ENCODE data around the gene TMEM30A. TPM values are rescaled to one million over a fixed set of nuclear protein-coding genes. Genes with fewer than 3 reads are reported as not detected.

TMEM30A gene
- total and polyA plus RNA-seq, 12 donors, result 28.7 to 68.0 (median 51.0) TPM

DNA sequence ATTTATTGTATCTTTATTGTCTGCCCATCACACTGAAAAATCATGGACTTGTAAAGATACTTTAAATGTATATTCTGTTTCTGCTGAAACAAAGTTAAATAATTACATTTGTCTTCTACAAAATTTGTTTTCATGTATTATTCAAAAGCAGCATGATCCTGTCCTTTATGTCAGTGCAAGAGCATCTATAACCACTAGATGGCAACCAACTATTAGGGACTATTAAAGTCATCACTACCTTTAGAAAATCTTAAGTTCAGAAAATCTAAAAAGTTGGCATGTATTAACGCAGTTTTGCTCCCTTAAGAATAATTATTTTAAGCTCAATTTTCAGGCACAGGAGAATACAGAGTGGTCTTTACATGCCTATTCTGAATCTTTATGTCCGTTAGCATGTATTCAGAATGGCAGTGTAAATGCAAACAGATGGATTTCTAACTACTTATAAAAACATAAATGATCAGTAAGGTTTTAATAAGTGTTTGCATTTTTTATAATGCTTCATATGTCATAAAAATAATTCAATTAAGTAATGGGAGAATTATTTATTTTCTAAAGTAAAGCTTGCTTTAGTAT is 17.8 kb downstream of the TMEM30A start:
- intact Hi-C loops (cut with DNase I), result loop anchor here in 7 of 10 donors (1.0 to 5.0 kb wide), 8 partner anchors 235 to 260 kb away; no protein-coding TSS in a partner anchor
- no peaks in the 10 kb centered on the region for H3K27me3 ChIP-seq
- H3K9me3 ChIP-seq, result no peaks in the 10 kb centered on the region
- TF ChIP-seq CTCF (IDR thresholded peaks at IDR 0.05), result peak; percentile 73 to 92 (median 84)
- ATAC-seq, result peak in 7 of 8 donors; percentile 66 to 80 (median 70)
- H3K36me3 ChIP-seq, result peaks cover 0 to 48% (median 13%) of the 10 kb centered on the region in 9 donors
- no peak for DNase-seq
- WGBS, 2 donors, result 49 to 54% methylated on average over 2 of the region's 2 CpGs
- no peak overlapping the region for H3K27ac ChIP-seq
- H3K4me1 ChIP-seq, result peaks cover 3 to 39% (median 25%) of the 10 kb centered on the region in 9 donors
- H3K4me3 ChIP-seq, result no peak overlapping the region

DNA sequence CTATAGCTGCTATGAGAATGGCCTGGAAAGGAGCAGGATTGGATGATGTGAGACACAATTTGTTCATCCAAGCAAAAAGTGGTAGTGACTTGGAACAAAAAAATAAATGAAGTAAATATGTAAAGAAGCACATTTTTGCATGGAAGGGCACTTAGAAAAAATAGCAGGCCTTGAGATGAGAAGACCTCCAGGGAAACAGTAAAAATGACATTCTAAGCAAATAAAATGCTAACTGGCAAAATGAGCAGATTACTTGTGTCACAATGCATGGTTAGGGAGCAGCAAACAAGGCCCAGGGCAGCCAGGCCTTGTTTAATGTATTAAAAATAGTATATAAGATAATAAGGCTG is 21.2 kb downstream of the TMEM30A start:
- Histone ChIP-seq H3K4me1 (peaks cover 3 to 26% (median 18%) of the 10 kb centered on the region in 9 donors), H3K27me3 (no peaks in the 10 kb centered on the region), H3K4me3 (no peak overlapping the region), H3K27ac (no peak overlapping the region), H3K36me3 (peaks cover 0 to 82% (median 36%) of the 10 kb centered on the region in 9 donors), H3K9me3 (no peaks in the 10 kb centered on the region)
- TF ChIP-seq CTCF (IDR thresholded peaks at IDR 0.05), result no peak
- intact Hi-C loops (cut with DNase I), result no loop called here
- DNase-seq, result no peak
- no peak for ATAC-seq

GRCh38 chr6:75262716-75263400 is 21.7 kb downstream of the TMEM30A start:
- intact Hi-C loops (cut with DNase I), result no loop called here
- no peak for TF ChIP-seq CTCF (IDR thresholded peaks at IDR 0.05)
- WGBS, 2 donors, result 82 to 86% methylated on average over 4 of the region's 4 CpGs
- peaks cover 3 to 22% (median 16%) of the 10 kb centered on the region in 9 donors for H3K4me1 ChIP-seq
- ATAC-seq, result no peak
- H3K4me3 ChIP-seq, result no peak overlapping the region
- no peak for DNase-seq
- H3K9me3 ChIP-seq, result no peaks in the 10 kb centered on the region
- no peaks in the 10 kb centered on the region for H3K27me3 ChIP-seq
- H3K27ac ChIP-seq, result no peak overlapping the region
- peaks cover 0 to 85% (median 38%) of the 10 kb centered on the region in 9 donors for H3K36me3 ChIP-seq

- Histone ChIP-seq H3K27ac (no peak overlapping the region), H3K4me3 (no peak overlapping the region), H3K4me1 (peaks cover 0 to 15% (median under 1%) of the 10 kb centered on the region in 9 donors), H3K27me3 (no peaks in the 10 kb centered on the region), H3K9me3 (no peaks in the 10 kb centered on the region), H3K36me3 (peaks cover 0 to 99% (median 38%) of the 10 kb centered on the region in 9 donors)
- WGBS, 2 donors, result 89 to 100% methylated on average over 1 of the region's 1 CpG
- intact Hi-C loops (cut with DNase I), result no loop called here
- ATAC-seq, result no peak
- TF ChIP-seq CTCF (IDR thresholded peaks at IDR 0.05), result no peak
- DNase-seq, result no peak
Measured at GRCh38 chr6:75261299-75261698, 23.3 kb downstream of the TMEM30A start.

Measured in heart right ventricle (tissue), 16 donors.